Activated CD8-positive, alpha-beta memory T cell treated with anti-CD3 and anti-CD28 coated beads, Interleukin-2, amount 10 ng/mL, durations not matched to agents 7 days and 5 days (primary cell): ENCODE data around the gene CFAP100. TPM values are rescaled to one million over a fixed set of nuclear protein-coding genes. Genes with fewer than 3 reads are reported as not detected.
A peak's percentile ranks its signal among the peaks of the same experiment; 100 is the strongest.

Source experiments
- ATAC-seq: fragments of 150-1000 bp; cut with Tn5 transposase; one replicate; pipeline ENCODE4 v1.10.0; 2021; ENCODE audit warnings: moderate library complexity
- CTCF ChIA-PET: fragments of 350-600 bp; sonication (Branson Sonifier 250); formaldehyde crosslinking; loops from one replicate; lab custom pipeline; 2021; ENCODE audit warnings: antibody characterized with exemption; lab: Charles Lee
- DNase-seq: peaks from one replicate; pipeline ENCODE4 v3.0.0-alpha.2; 2020
- H3K27ac Mint-ChIP-seq: one replicate; pipeline ENCODE4 v1.8.0; 2021; ENCODE audit warnings: mild to moderate bottlenecking, mixed read lengths
- H3K27me3 Mint-ChIP-seq: one replicate; pipeline ENCODE4 v1.8.0; 2021; ENCODE audit warnings: mixed read lengths
- H3K36me3 Mint-ChIP-seq: one replicate; pipeline ENCODE4 v1.8.0; 2021; ENCODE audit warnings: mild to moderate bottlenecking, mixed read lengths
- H3K4me1 Mint-ChIP-seq: one replicate; pipeline ENCODE4 v1.8.0; 2021; ENCODE audit warnings: mixed read lengths
- H3K4me3 Mint-ChIP-seq: one replicate; pipeline ENCODE4 v1.8.0; 2021; ENCODE audit warnings: mild to moderate bottlenecking, moderate library complexity, mixed read lengths
- H3K9me3 Mint-ChIP-seq: one replicate; pipeline ENCODE4 v1.8.0; 2022; ENCODE audit warnings: low read depth, mixed read lengths
- total RNA-seq, 2 experiments: library from RNA; stranded (reverse); gene quantifications; one replicate each; pipeline ENCODE4 v1.2.3, GENCODE V29; 2021

The CFAP100 gene
- total RNA-seq, 2 experiments from 2014 or later, result not detected

- Mint-ChIP-seq H3K27ac (no peak overlapping the region), H3K4me1 (peaks cover 9% of the 10 kb centered on the region), H3K4me3 (no peak overlapping the region), H3K9me3 (no peaks in the 10 kb centered on the region), H3K36me3 (no peaks in the 10 kb centered on the region), H3K27me3 (peaks cover 46% of the 10 kb centered on the region)
- CTCF ChIA-PET, result interaction anchor here (1.0 kb wide), 1 partner anchor 261 kb away, joined by 3 read pairs; no protein-coding TSS in a partner anchor
- DNase-seq (no peak), ATAC-seq (no peak)
Measured at GRCh38 chr3:126394977-126395321, 240 bp downstream of the CFAP100 start.

- Mint-ChIP-seq H3K4me1 (peaks cover 2% of the 10 kb centered on the region), H3K27ac (no peak overlapping the region)
- ATAC-seq, result no peak
Measured at GRCh38 chr3:126395846-126396513, 1.3 kb downstream of the CFAP100 start.

GRCh38 chr3:126396536-126396935 lies 1.8 kb downstream of the CFAP100 start:
- Mint-ChIP-seq H3K27ac (no peak overlapping the region), H3K4me3 (no peak overlapping the region), H3K9me3 (no peaks in the 10 kb centered on the region), H3K36me3 (no peaks in the 10 kb centered on the region), H3K27me3 (peaks cover 38% of the 10 kb centered on the region), H3K4me1 (no peaks in the 10 kb centered on the region)
- ATAC-seq, result no peak
- CTCF ChIA-PET, result interaction anchor here (1.4 kb wide), 1 partner anchor 39 kb away, joined by 3 read pairs; no protein-coding TSS in a partner anchor
- DNase-seq, result no peak

More at GRCh38 chr3:126395846-126396513, 1.3 kb downstream of the CFAP100 start:
- peaks cover 43% of the 10 kb centered on the region for H3K27me3 Mint-ChIP-seq
- CTCF ChIA-PET, result interaction anchor here (1.0 to 1.4 kb wide), 2 partner anchors 38 to 262 kb away, joined by 3 read pairs; no protein-coding TSS in a partner anchor
- no peak overlapping the region for H3K4me3 Mint-ChIP-seq
- no peaks in the 10 kb centered on the region for H3K9me3 Mint-ChIP-seq
- H3K36me3 Mint-ChIP-seq, result no peaks in the 10 kb centered on the region
- DNase-seq, result no peak

GRCh38 chr3:126397610-126398422 lies 3.1 kb downstream of the CFAP100 start:
- H3K36me3 Mint-ChIP-seq, result no peaks in the 10 kb centered on the region
- DNase-seq (no peak), ATAC-seq (no peak)
- H3K27me3 Mint-ChIP-seq, result peaks cover 28% of the 10 kb centered on the region
- H3K4me1 Mint-ChIP-seq, result no peaks in the 10 kb centered on the region
- H3K9me3 Mint-ChIP-seq, result no peaks in the 10 kb centered on the region
- no peak overlapping the region for H3K4me3 Mint-ChIP-seq
- CTCF ChIA-PET, result interaction anchor here (1.4 kb wide), 1 partner anchor 40 kb away, joined by 3 read pairs; no protein-coding TSS in a partner anchor
- H3K27ac Mint-ChIP-seq, result no peak overlapping the region

- Mint-ChIP-seq H3K27me3 (peaks cover 19% of the 10 kb centered on the region), H3K9me3 (no peaks in the 10 kb centered on the region), H3K4me1 (no peaks in the 10 kb centered on the region), H3K27ac (no peak overlapping the region), H3K36me3 (no peaks in the 10 kb centered on the region), H3K4me3 (no peak overlapping the region)
- ATAC-seq (no peak), DNase-seq (no peak)
- CTCF ChIA-PET, result no interaction called here
Measured at GRCh38 chr3:126398423-126399350, 4.0 kb downstream of the CFAP100 start.

GRCh38 chr3:126399351-126399735 lies 4.6 kb downstream of the CFAP100 start:
- H3K9me3 Mint-ChIP-seq, result no peaks in the 10 kb centered on the region
- no peak overlapping the region for H3K27ac Mint-ChIP-seq
- H3K27me3 Mint-ChIP-seq, result peaks cover 15% of the 10 kb centered on the region
- H3K4me3 Mint-ChIP-seq, result no peak overlapping the region
- ATAC-seq (no peak), DNase-seq (no peak)
- CTCF ChIA-PET, result no interaction called here
- no peaks in the 10 kb centered on the region for H3K4me1 Mint-ChIP-seq
- H3K36me3 Mint-ChIP-seq, result no peaks in the 10 kb centered on the region

GRCh38 chr3:126399756-126400155 lies 5.0 kb downstream of the CFAP100 start:
- Mint-ChIP-seq H3K27me3 (peaks cover 13% of the 10 kb centered on the region), H3K9me3 (no peaks in the 10 kb centered on the region), H3K27ac (no peak overlapping the region), H3K4me1 (no peaks in the 10 kb centered on the region), H3K4me3 (no peak overlapping the region), H3K36me3 (no peaks in the 10 kb centered on the region)
- DNase-seq, result no peak
- no peak for ATAC-seq
- CTCF ChIA-PET, result no interaction called here

- Mint-ChIP-seq H3K27me3 (peaks cover 4% of the 10 kb centered on the region), H3K9me3 (no peaks in the 10 kb centered on the region), H3K36me3 (no peaks in the 10 kb centered on the region), H3K4me1 (no peaks in the 10 kb centered on the region), H3K27ac (no peak overlapping the region), H3K4me3 (no peak overlapping the region)
- CTCF ChIA-PET, result no interaction called here
- DNase-seq, result no peak
- no peak for ATAC-seq
Measured at GRCh38 chr3:126401611-126402160, 7.0 kb downstream of the CFAP100 start.

- CTCF ChIA-PET, result no interaction called here
- no peaks in the 10 kb centered on the region for H3K4me1 Mint-ChIP-seq
- no peaks in the 10 kb centered on the region for H3K9me3 Mint-ChIP-seq
- no peak overlapping the region for H3K27ac Mint-ChIP-seq
- no peaks in the 10 kb centered on the region for H3K36me3 Mint-ChIP-seq
- DNase-seq (no peak), ATAC-seq (no peak)
- H3K4me3 Mint-ChIP-seq, result no peak overlapping the region
- H3K27me3 Mint-ChIP-seq, result peaks cover 4% of the 10 kb centered on the region
Measured at GRCh38 chr3:126402178-126402577, 7.5 kb downstream of the CFAP100 start.

GRCh38 chr3:126402666-126403302 lies 8.1 kb downstream of the CFAP100 start:
- Mint-ChIP-seq H3K36me3 (no peaks in the 10 kb centered on the region), H3K9me3 (no peaks in the 10 kb centered on the region), H3K27ac (no peak overlapping the region), H3K4me1 (no peaks in the 10 kb centered on the region), H3K27me3 (peaks cover 4% of the 10 kb centered on the region), H3K4me3 (no peak overlapping the region)
- DNase-seq, result no peak
- CTCF ChIA-PET, result no interaction called here
- no peak for ATAC-seq

- Mint-ChIP-seq H3K36me3 (no peaks in the 10 kb centered on the region), H3K4me1 (no peaks in the 10 kb centered on the region), H3K27ac (no peak overlapping the region), H3K27me3 (peaks cover 19% of the 10 kb centered on the region), H3K9me3 (no peaks in the 10 kb centered on the region), H3K4me3 (no peak overlapping the region)
- DNase-seq (peak; percentile 19), ATAC-seq (no peak)
- CTCF ChIA-PET, result no interaction called here
Measured at GRCh38 chr3:126406389-126407296, 11.9 kb downstream of the CFAP100 start.
